Cardiac septum (tissue), 1 donor: ENCODE data around the gene COX19. TPM values are rescaled to one million over a fixed set of nuclear protein-coding genes. Genes with fewer than 3 reads are reported as not detected.

Experiments
- DNase-seq: peaks from one replicate; pipeline ENCODE4 v3.0.0-alpha.2; 2020; ENCODE audit warnings: low spot score
- intact Hi-C: fragments of 100-400 bp; cut with DNase I; formaldehyde crosslinking; loops from one replicate; pipeline ENCODE4 v1.14.0; 2022
- microRNA-seq: library from miRNA; unstranded; fragments of <30 nt; microRNA quantifications from one replicate; pipeline ENCODE4 v1.2.0, GENCODE V29; 2020
- total RNA-seq: library from RNA; stranded (reverse); fragmentation: NEBNext Ultra II Directional; extraction: Animal tissue kit (Norgen Biotek cat#: 25700); gene quantifications from one replicate; pipeline ENCODE4 v1.2.1, GENCODE V29; 2021
- donor health status: DM: no; HTN: no; CAD: no.

The COX19 gene
- total RNA-seq, 1 donor from 2014 or later, result 7.3 TPM

- intact Hi-C loops, result no loop called here
- DNase-seq, result peak; percentile 67
Measured at GRCh38 chr7:920351-921070, 54.8 kb downstream of the COX19 start.

DNA sequence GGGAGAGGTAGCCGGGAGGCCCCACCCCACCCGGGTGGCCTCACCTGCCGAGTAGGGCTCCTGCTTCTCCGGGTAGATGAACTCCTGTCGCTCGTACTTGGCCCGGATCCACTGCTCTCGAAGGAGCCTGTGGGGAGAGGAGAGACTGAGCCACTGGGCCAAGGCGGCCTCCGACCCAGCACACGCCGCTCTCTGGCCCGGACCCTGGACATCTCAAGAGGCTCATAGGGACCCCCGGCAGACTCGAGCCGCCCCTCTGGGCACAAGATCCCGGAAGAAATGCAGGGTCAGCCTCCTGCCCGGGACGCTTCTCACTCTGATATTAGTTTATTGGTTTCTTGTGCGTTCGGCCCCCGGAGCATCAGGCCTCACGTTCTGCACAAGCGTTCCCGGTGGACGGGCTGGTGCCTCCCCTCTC lies 55.4 kb downstream of the COX19 start:
- peak; percentile 54 for DNase-seq
- intact Hi-C loops, result no loop called here

DNA sequence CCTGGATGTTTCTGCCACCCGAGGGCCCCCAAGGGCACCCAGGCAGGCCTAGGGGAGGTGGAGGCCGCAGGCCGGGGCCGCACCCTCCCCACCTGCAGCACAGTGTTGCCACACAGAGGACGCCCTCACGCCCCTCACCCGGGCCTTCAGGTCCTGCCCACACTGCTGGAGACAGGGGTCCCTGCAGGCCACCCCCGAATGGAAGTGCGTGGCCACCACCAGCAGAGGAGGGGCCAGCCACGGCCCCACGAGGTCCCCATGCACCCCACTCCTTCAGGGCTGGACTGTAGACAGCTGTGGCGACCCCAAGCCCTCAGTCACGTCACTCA lies 56.3 kb downstream of the COX19 start:
- intact Hi-C loops, result no loop called here
- DNase-seq, result peak; percentile 59

- intact Hi-C loops, result no loop called here
- DNase-seq, result peak; percentile 65
Measured at GRCh38 chr7:918441-919113, 56.8 kb downstream of the COX19 start.

DNA sequence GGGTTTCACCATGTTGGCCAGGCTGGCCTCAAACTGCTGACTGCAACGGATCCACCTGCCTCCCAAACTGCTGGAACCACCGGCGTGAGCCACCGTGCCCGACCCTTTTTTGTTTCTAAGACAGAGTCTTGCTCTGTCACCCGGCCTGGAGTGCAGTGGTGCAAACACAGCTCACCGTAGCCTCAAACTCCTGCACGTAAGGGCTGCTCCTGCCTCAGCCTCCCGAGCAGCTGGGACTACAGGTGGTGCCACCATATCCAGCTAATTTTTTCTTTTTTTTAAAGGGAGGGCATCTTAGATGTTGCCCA lies 57.3 kb downstream of the COX19 start:
- DNase-seq, result peak; percentile 47
- intact Hi-C loops, result no loop called here

DNA sequence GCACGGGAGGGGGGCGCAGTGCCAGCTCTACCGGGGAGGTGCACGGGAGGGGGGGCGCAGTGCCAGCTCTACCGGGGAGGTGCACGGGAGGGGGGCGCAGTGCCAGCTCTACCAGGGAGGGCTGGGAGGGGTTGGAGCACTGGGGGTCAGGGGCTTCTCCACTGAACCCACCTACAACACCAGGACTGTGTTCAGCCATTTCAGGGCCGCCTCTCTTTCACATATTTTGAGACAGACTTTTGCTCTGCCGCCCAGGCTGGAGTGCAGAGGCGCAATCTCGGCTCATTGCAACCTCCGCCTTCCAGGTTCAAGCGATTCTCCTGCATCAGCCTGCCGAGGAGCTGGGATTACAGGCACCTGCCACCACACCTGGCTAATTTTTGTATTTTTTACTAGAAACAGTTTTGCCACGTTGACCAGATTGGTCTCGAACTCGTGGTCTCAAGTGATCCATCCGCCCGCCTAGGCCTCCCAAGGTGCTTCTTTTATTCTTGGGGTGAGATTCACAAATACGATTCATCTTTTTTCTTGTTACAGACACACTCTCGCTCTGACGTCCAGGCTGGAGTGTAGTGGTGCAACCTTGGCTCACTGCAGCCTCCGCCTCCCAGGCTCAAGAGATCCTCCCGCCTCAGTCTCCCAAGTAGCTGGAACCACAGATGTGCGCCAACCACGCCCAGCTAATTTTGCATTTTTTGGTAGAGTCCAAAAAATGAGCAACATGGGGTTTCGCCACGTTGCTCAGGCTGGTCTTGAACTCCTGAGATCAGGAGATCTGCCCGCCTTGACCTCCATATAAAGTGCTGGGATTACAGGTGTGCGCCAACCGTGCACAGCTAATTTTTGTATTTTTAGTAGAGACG lies 57.9 kb downstream of the COX19 start:
- intact Hi-C loops, result no loop called here
- DNase-seq, result peak; percentile 68

- intact Hi-C loops, result no loop called here
- DNase-seq, result peak; percentile 17
Measured at GRCh38 chr7:916291-916941, 58.9 kb downstream of the COX19 start.

Small RNAs within 50 kb of the gene (microRNA-seq; reads per million reads assigned to microRNA genes)
- gene MIR339, result 420 reads per million, percentile 78 among the genes with 10 or more reads in this experiment

Other genes starting within 250 kb of the COX19 start
- gene DNAAF5, start 248.8 kb downstream of the COX19 start, total RNA-seq, result 22.1 TPM
- gene PRKAR1B, start 248.3 kb downstream of the COX19 start, total RNA-seq, result 13.5 TPM
- 153 TPM for gene SUN1, start 143.1 kb downstream of the COX19 start, total RNA-seq
- 21.3 TPM for gene GET4, start 99.0 kb downstream of the COX19 start, total RNA-seq
- gene ADAP1, start 20.9 kb downstream of the COX19 start, total RNA-seq, result 12.5 TPM
- not detected for gene CYP2W1, start 7.6 kb upstream of the COX19 start, total RNA-seq
- 12.6 TPM for gene GPR146, start 69.0 kb upstream of the COX19 start, total RNA-seq
- 2.9 TPM for gene GPER1, start 112.6 kb upstream of the COX19 start, total RNA-seq
- 8.8 TPM for gene ZFAND2A, start 184.6 kb upstream of the COX19 start, total RNA-seq